ENCODE data around the gene DPP6. TPM values are rescaled to one million over a fixed set of nuclear protein-coding genes. Genes with fewer than 3 reads are reported as not detected.

DPP6 gene
- polyA plus RNA-seq, 1 of the 3 experiments (the other 2 are of a cell fraction), result not detected

DNA sequence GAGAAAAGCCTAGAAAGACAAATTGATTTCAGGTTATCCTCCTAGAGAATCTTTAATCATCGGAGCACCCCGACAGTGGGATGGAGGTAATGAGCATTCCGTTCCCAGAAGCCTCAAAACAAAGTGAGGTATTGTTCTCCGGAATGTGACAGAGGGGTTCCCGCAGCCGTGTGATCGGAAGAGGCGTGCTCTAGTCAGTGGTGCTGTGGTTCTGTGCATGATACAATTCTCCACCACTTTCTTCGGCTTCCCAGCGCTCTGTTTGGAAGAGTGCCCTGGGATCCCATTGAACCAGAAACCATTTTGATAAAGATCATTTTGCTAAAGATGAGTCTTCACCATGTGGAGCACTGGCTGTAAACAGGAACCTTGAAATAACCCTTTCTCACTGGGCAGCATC lies 516.1 kb downstream of the DPP6 start:
- Histone ChIP-seq H4K20me1 (ENCODE audit: insufficient read depth) (no peaks in the 10 kb centered on the region), H3K9me2 (no peaks in the 10 kb centered on the region), H3K4me2 (no peak overlapping the region), H3K4me1 (ENCODE audit: control insufficient read depth in 1 of 2, insufficient read depth in 2 of 2, low read depth in 1 of 2, low read length in 1 of 2) (0 out of 4 replicates have a peak, but pooled peaks cover 0 to 3% of the 10 kb centered on the region in 2 experiments), H3F3A (replicated peaks; ENCODE audit: insufficient read depth) (no peaks in the 10 kb centered on the region), H3K27ac (ENCODE audit: low read depth in 2 of 2, low read length in 1 of 2) (no peak overlapping the region), H3K9me3 (peaks cover 8% of the 10 kb centered on the region; the same call in 1 of the 2 replicates), H3K27me3 (ENCODE audit: insufficient read depth) (no peaks in the 10 kb centered on the region), H2AFZ (ENCODE audit: low read depth) (no peak overlapping the region), H3K79me2 (ENCODE audit: insufficient read depth) (no peaks in the 10 kb centered on the region), H3K36me3 (replicated peaks in 1 of 2; ENCODE audit: control insufficient read depth in 1 of 2, insufficient read depth in 2 of 2, low read length in 1 of 2) (no peaks in the 10 kb centered on the region), H3K9ac (no peak overlapping the region), H3K4me3 (ENCODE audit: low read depth in 2 of 2, low read length in 1 of 2) (no peak overlapping the region)
- TF ChIP-seq RFX5 (IDR thresholded peaks at IDR 0.05; ENCODE audit: low read length) (no peak), RCOR1 (IDR thresholded peaks at IDR 0.05; ENCODE audit: low read length) (no peak)
- TF ChIP-seq, protein P1, sequence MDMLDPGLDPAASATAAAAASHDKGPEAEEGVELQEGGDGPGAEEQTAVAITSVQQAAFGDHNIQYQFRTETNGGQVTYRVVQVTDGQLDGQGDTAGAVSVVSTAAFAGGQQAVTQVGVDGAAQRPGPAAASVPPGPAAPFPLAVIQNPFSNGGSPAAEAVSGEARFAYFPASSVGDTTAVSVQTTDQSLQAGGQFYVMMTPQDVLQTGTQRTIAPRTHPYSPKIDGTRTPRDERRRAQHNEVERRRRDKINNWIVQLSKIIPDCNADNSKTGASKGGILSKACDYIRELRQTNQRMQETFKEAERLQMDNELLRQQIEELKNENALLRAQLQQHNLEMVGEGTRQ (IDR thresholded peaks at IDR 0.05; ENCODE audit: borderline replicate concordance, low read depth, low read length), result no peak
- POLR2A ChIA-PET, result no interaction called here
- CTCF ChIA-PET, result interaction anchor here (1.6 to 2.4 kb wide), 2 partner anchors 14 to 16 kb away, joined by 4 to 11 read pairs; no protein-coding TSS in a partner anchor
- 37% methylated on average over 10 of the region's 10 CpGs for WGBS (ENCODE audit: low lambda C conversion rate)
- DNase-seq, result no peak

GRCh38 chr7:154569916-154570315 lies 517.7 kb downstream of the DPP6 start:
- Histone ChIP-seq H3K36me3 (replicated peaks in 1 of 2; ENCODE audit: control insufficient read depth in 1 of 2, insufficient read depth in 2 of 2, low read length in 1 of 2) (no peaks in the 10 kb centered on the region), H3K9ac (no peak overlapping the region), H4K20me1 (ENCODE audit: insufficient read depth) (no peaks in the 10 kb centered on the region), H3K4me2 (no peak overlapping the region), H3K27ac (ENCODE audit: low read depth in 2 of 2, low read length in 1 of 2) (no peak overlapping the region), H3K9me3 (peaks cover 13% of the 10 kb centered on the region; the same call in 1 of the 2 replicates), H3K79me2 (ENCODE audit: insufficient read depth) (no peaks in the 10 kb centered on the region), H2AFZ (ENCODE audit: low read depth) (no peak overlapping the region), H3K4me3 (ENCODE audit: low read depth in 2 of 2, low read length in 1 of 2) (no peak overlapping the region), H3F3A (replicated peaks; ENCODE audit: insufficient read depth) (peaks cover 10% of the 10 kb centered on the region), H3K27me3 (ENCODE audit: insufficient read depth) (no peaks in the 10 kb centered on the region), H3K9me2 (no peaks in the 10 kb centered on the region), H3K4me1 (ENCODE audit: control insufficient read depth in 1 of 2, insufficient read depth in 2 of 2, low read depth in 1 of 2, low read length in 1 of 2) (0 out of 4 replicates have a peak, but pooled peaks cover 0 to 3% of the 10 kb centered on the region in 2 experiments)
- TF ChIP-seq YY1 (IDR thresholded peaks at IDR 0.05; ENCODE audit: low read depth) (no peak), JUND (IDR thresholded peaks at IDR 0.05) (no peak), RFX5 (IDR thresholded peaks at IDR 0.05; ENCODE audit: low read length) (no peak), EZH2phosphoT487 (IDR thresholded peaks at IDR 0.05; ENCODE audit: borderline replicate concordance, low read depth) (no peak), TAF1 (IDR thresholded peaks at IDR 0.05; ENCODE audit: borderline replicate concordance, low read depth, low read length) (no peak), MEF2A (IDR thresholded peaks at IDR 0.05; ENCODE audit: borderline replicate concordance, low read depth) (no peak), CTCF (IDR thresholded peaks at IDR 0.05) (no peak), SMC3 (IDR thresholded peaks at IDR 0.05; ENCODE audit: low read depth, low read length) (no peak), TCF12 (IDR thresholded peaks at IDR 0.05) (no peak), RCOR1 (IDR thresholded peaks at IDR 0.05; ENCODE audit: low read length) (no peak), GABPA (IDR thresholded peaks at IDR 0.05; ENCODE audit: low read depth) (no peak), GATA2 (CRISPR knock-in tag; IDR thresholded peaks at IDR 0.05) (no peak), SIN3A (IDR thresholded peaks at IDR 0.05; ENCODE audit: borderline replicate concordance, low read depth, low read length) (no peak), POLR2AphosphoS5 (IDR thresholded peaks at IDR 0.05; ENCODE audit: low read depth, low read length) (no peak), CHD2 (IDR thresholded peaks at IDR 0.05; ENCODE audit: low read length, partially characterized antibody) (no peak), TEAD4 (IDR thresholded peaks at IDR 0.05; ENCODE audit: borderline replicate concordance, insufficient read depth) (no peak), RXRA (IDR thresholded peaks at IDR 0.05; ENCODE audit: borderline replicate concordance, low read depth) (no peak), FOSL2 (IDR thresholded peaks at IDR 0.05; ENCODE audit: borderline replicate concordance, low read depth) (no peak), RAD21 (IDR thresholded peaks at IDR 0.05; ENCODE audit: low read length) (no peak)
- ChIA-PET POLR2A (no interaction called here), CTCF (interaction anchor here (1.5 to 4.8 kb wide), 2 partner anchors 15 to 66 kb away, joined by 6 to 27 read pairs; no protein-coding TSS in a partner anchor)
- WGBS (ENCODE audit: low lambda C conversion rate), result 26% methylated on average over 2 of the region's 2 CpGs
- no peak for DNase-seq
